Stimulated activated naive CD8-positive, alpha-beta T cell treated with anti-CD3 and anti-CD28 coated beads, Interleukin-15, Interleukin-2, amounts not matched to agents 100 U/mL and 50 U/mL, for 24 hours (primary cell): ENCODE results near the gene SLC27A3.
"Not testable (repeated sequence)": the region's sequence is repeated elsewhere in the genome, so short reads cannot be mapped to it uniquely, and the experiment has no call there.

ENCODE experiments used
- ATAC-seq: fragments of 150-1000 bp; cut with Tn5 transposase; one replicate; pipeline ENCODE4 v1.10.0; 2021
- DNase-seq: peaks from one replicate; pipeline ENCODE4 v3.0.0; 2021

The SLC27A3 gene

GRCh38 chr1:153760440-153760839 lies 14.8 kb upstream of the SLC27A3 start:
- ATAC-seq (no peak), DNase-seq (no peak)

- no peak for DNase-seq
These were observed 11.6 kb upstream of the SLC27A3 start for GRCh38 chr1:153763365-153764225.

GRCh38 chr1:153764310-153764709 lies 10.9 kb upstream of the SLC27A3 start:
- ATAC-seq, result no peak

More at GRCh38 chr1:153763365-153764225, 11.6 kb upstream of the SLC27A3 start:
- no peak for ATAC-seq

GRCh38 chr1:153766663-153767062 lies 8.5 kb upstream of the SLC27A3 start:
- not testable (repeated sequence) for DNase-seq, ATAC-seq

More at GRCh38 chr1:153764310-153764709, 10.9 kb upstream of the SLC27A3 start:
- no peak for DNase-seq

GRCh38 chr1:153767519-153767918 lies 7.7 kb upstream of the SLC27A3 start:
- ATAC-seq (no peak), DNase-seq (no peak)

GRCh38 chr1:153768316-153769181 lies 6.7 kb upstream of the SLC27A3 start:
- ATAC-seq, result no peak
- no peak for DNase-seq

- no peak for DNase-seq
- ATAC-seq, result no peak
These were observed 6.0 kb upstream of the SLC27A3 start for GRCh38 chr1:153769221-153769620.

GRCh38 chr1:153770797-153771196 lies 4.4 kb upstream of the SLC27A3 start:
- DNase-seq (no peak), ATAC-seq (no peak)

GRCh38 chr1:153771261-153771660 lies 3.9 kb upstream of the SLC27A3 start:
- DNase-seq (no peak), ATAC-seq (no peak)

- peak; percentile 41 for DNase-seq
- ATAC-seq, result no peak
These were observed 3.2 kb upstream of the SLC27A3 start for GRCh38 chr1:153771841-153772593.

GRCh38 chr1:153773096-153773921 lies 1.9 kb upstream of the SLC27A3 start:
- no peak for ATAC-seq
- no peak for DNase-seq

- DNase-seq (no peak), ATAC-seq (no peak)
These were observed 1.1 kb upstream of the SLC27A3 start for GRCh38 chr1:153774026-153774595.

- peak; percentile 72 for DNase-seq
- ATAC-seq, result peak; percentile 62
These were observed 486 bp downstream of the SLC27A3 start for GRCh38 chr1:153775458-153776327.

GRCh38 chr1:153776352-153776751 lies 1.1 kb downstream of the SLC27A3 start:
- ATAC-seq (no peak), DNase-seq (no peak)

- no peak for ATAC-seq
- DNase-seq, result no peak
These were observed 1.7 kb downstream of the SLC27A3 start for GRCh38 chr1:153776845-153777370.

- ATAC-seq, result no peak
- no peak for DNase-seq
These were observed 2.4 kb downstream of the SLC27A3 start for GRCh38 chr1:153777648-153778047.

GRCh38 chr1:153778051-153778823 lies 3.0 kb downstream of the SLC27A3 start:
- no peak for DNase-seq

GRCh38 chr1:153778824-153779519 lies 3.8 kb downstream of the SLC27A3 start:
- DNase-seq (no peak), ATAC-seq (no peak)

More at GRCh38 chr1:153778051-153778823, 3.0 kb downstream of the SLC27A3 start:
- ATAC-seq, result no peak
